Right lung (tissue), 5 donors: ENCODE results near the gene JPH2. TPM values are rescaled to one million over a fixed set of nuclear protein-coding genes. Genes with fewer than 3 reads are reported as not detected.
A peak's percentile ranks its signal among the peaks of the same experiment; 100 is the strongest.
"Not testable (repeated sequence)": the region's sequence is repeated elsewhere in the genome, so short reads cannot be mapped to it uniquely, and the experiment has no call there.

Source experiments
- DNase-seq, 2 donors: peaks; one replicate each; pipeline ENCODE4 v3.0.0-alpha.2; 2013
- polyA plus RNA-seq, 5 donors: library from polyadenylated mRNA; unstranded; fragments of 120-200 nt; gene quantifications; one replicate each; pipeline versions ENCODE4 v1.2.1 to v1.2.3, GENCODE V29; 2013; ENCODE audit warnings: inconsistent platforms in 1 of 5, low replicate concordance in 1 of 5; ENCODE audit not compliant: insufficient read length in 5 of 5, insufficient read depth in 1 of 5

The JPH2 gene
- polyA plus RNA-seq, 5 donors = 0.87 to 4.4 (median 1.4) TPM

- no peak for DNase-seq
These were observed 25.8 kb upstream of the JPH2 start for GRCh38 chr20:44212792-44213191.

GRCh38 chr20:44211177-44212039, 24.4 kb upstream of the JPH2 start:
- DNase-seq = no peak

GRCh38 chr20:44210406-44211176, 23.6 kb upstream of the JPH2 start, which contains the start of gene OSER1:
Gene OSER1 (minus strand): TSS chr20:44210771. CDS start chr20:44206957, 3,814 bp downstream.
- peak; percentile 98 to 99 for DNase-seq

GRCh38 chr20:44209686-44210405, 22.9 kb upstream of the JPH2 start:
- no peak for DNase-seq

GRCh38 chr20:44208770-44209169, 21.8 kb upstream of the JPH2 start:
- DNase-seq = no peak

GRCh38 chr20:44208165-44208564, 21.2 kb upstream of the JPH2 start:
- no peak for DNase-seq

- DNase-seq = no peak
These were observed 20.2 kb upstream of the JPH2 start for GRCh38 chr20:44207126-44207723.

GRCh38 chr20:44206132-44206531, 19.1 kb upstream of the JPH2 start:
- no peak for DNase-seq

- no peak for DNase-seq
These were observed 17.8 kb upstream of the JPH2 start for GRCh38 chr20:44204832-44205215.

GRCh38 chr20:44204156-44204831, 17.3 kb upstream of the JPH2 start:
- DNase-seq = no peak

- DNase-seq = no peak
These were observed 16.2 kb upstream of the JPH2 start for GRCh38 chr20:44203161-44203560.

- no peak for DNase-seq
These were observed 14.0 kb upstream of the JPH2 start for GRCh38 chr20:44200983-44201382.

- DNase-seq = no peak
These were observed 13.4 kb upstream of the JPH2 start for GRCh38 chr20:44200371-44200770.

- DNase-seq = no peak
These were observed 12.9 kb upstream of the JPH2 start for GRCh38 chr20:44199877-44200276.

GRCh38 chr20:44198872-44199271, 11.9 kb upstream of the JPH2 start:
- DNase-seq = no peak

GRCh38 chr20:44196271-44196670, 9.3 kb upstream of the JPH2 start:
- DNase-seq = no peak

- DNase-seq = no peak
These were observed 8.6 kb upstream of the JPH2 start for GRCh38 chr20:44195605-44196004.

- DNase-seq = no peak
These were observed 6.8 kb upstream of the JPH2 start for GRCh38 chr20:44193801-44194200.

GRCh38 chr20:44191640-44192039, 4.7 kb upstream of the JPH2 start:
- DNase-seq = not testable (repeated sequence)

- DNase-seq = peak; percentile 29 to 63
These were observed 3.3 kb upstream of the JPH2 start for GRCh38 chr20:44190197-44190852.

- DNase-seq = no peak
These were observed 1.8 kb upstream of the JPH2 start for GRCh38 chr20:44188752-44189151.
